Smooth muscle cell (in vitro differentiated cells): ENCODE data around the gene PDZRN3. TPM values are rescaled to one million over a fixed set of nuclear protein-coding genes. Genes with fewer than 3 reads are reported as not detected.

Experiments
- DNase-seq: peaks from one replicate; lab custom pipeline; 2025; ENCODE audit not compliant: unreplicated experiment; lab: John Stamatoyannopoulos, UW
- H2AFZ ChIP-seq: fragments of 200-600 bp; sonication (generic); 2 replicates; pipeline ENCODE4 v1.6.0; 2016; ENCODE audit warnings: antibody characterized with exemption, low read depth, mild to moderate bottlenecking
- H3F3A ChIP-seq: fragments of 200-600 bp; sonication (generic); 2 replicates; pipeline ENCODE4 v1.6.0; 2017; ENCODE audit warnings: antibody characterized with exemption, low read depth
- H3K27ac ChIP-seq: fragments of 200-600 bp; sonication (generic); 2 replicates; pipeline ENCODE4 v1.5.1; 2016; ENCODE audit warnings: low read depth, mild to moderate bottlenecking
- H3K27me3 ChIP-seq: fragments of 200-600 bp; sonication (generic); 2 replicates; pipeline ENCODE4 v1.6.1; 2016; ENCODE audit warnings: low read depth, mild to moderate bottlenecking
- H3K36me3 ChIP-seq: fragments of 200-600 bp; sonication (generic); 2 replicates; pipeline ENCODE4 v1.5.1; 2016; ENCODE audit warnings: low read depth
- H3K4me1 ChIP-seq: fragments of 200-600 bp; sonication (generic); 2 replicates; pipeline ENCODE4 v1.5.1; 2016; ENCODE audit warnings: low read depth
- H3K4me2 ChIP-seq: fragments of 200-600 bp; sonication (generic); 2 replicates; pipeline ENCODE4 v1.6.0; 2016; ENCODE audit warnings: mild to moderate bottlenecking
- H3K4me3 ChIP-seq: fragments of 200-600 bp; sonication (generic); 2 replicates; pipeline ENCODE4 v1.5.1; 2016; ENCODE audit warnings: mild to moderate bottlenecking
- H3K79me2 ChIP-seq: fragments of 200-600 bp; sonication (generic); 2 replicates; pipeline ENCODE4 v1.6.0; 2016; ENCODE audit warnings: low read depth, mild to moderate bottlenecking
- H3K9ac ChIP-seq: fragments of 200-600 bp; sonication (generic); 2 replicates; pipeline ENCODE4 v1.6.0; 2016; ENCODE audit warnings: low read depth
- H3K9me3 ChIP-seq: fragments of 200-600 bp; sonication (generic); replicated peaks from 2 replicates; pipeline ENCODE4 v1.5.1; 2016; ENCODE audit warnings: low read depth
- H4K20me1 ChIP-seq: fragments of 200-600 bp; sonication (generic); 2 replicates; pipeline ENCODE4 v1.6.0; 2016; ENCODE audit warnings: low read depth
- CTCF ChIP-seq: fragments of 200-600 bp; sonication (generic); IDR thresholded peaks from 2 replicates; pipeline ENCODE4 v1.5.1; 2017; ENCODE audit warnings: borderline replicate concordance, mild to moderate bottlenecking, antibody characterized with exemption; ENCODE audit not compliant: insufficient read depth, poor library complexity, severe bottlenecking
- WGBS: methylation state at CpG from one replicate; pipeline ENCODE4 v1.1.7; 2016; ENCODE audit warnings: low lambda C conversion rate; 5-methylcytosine and 5-hydroxymethylcytosine counted together
- polyA plus RNA-seq: library from polyadenylated mRNA; unstranded; fragments of >200 nt; fragmentation: Nextera tagmentation; extraction: Ambion mirVana; gene quantifications from 2 replicates; pipeline ENCODE4 v1.2.1, GENCODE V29; 2016
- total RNA-seq: library from RNA; depleted of rRNA; stranded (reverse); fragments of >200 nt; gene quantifications from 2 replicates; pipeline ENCODE4 v1.2.3, GENCODE V29; 2014

PDZRN3 gene
- total and polyA plus RNA-seq, 2 experiments from 2014 or later: 99.5 to 128 TPM

GRCh38 chr3:73604451-73604850, 20.3 kb downstream of the PDZRN3 start:
- TF ChIP-seq CTCF: no peak
- peak overlapping the region; percentile 93 for H3K27ac ChIP-seq

GRCh38 chr3:73603762-73604171, 21.0 kb downstream of the PDZRN3 start:
- no peak for TF ChIP-seq CTCF
- WGBS: 8% methylated on average over 1 of the region's 1 CpG
- peaks cover 36% of the 10 kb centered on the region for H3K4me1 ChIP-seq
- H3K27ac ChIP-seq: peak overlapping the region; percentile 93
- no peak overlapping the region for H3K4me3 ChIP-seq
- peaks cover 71% of the 10 kb centered on the region for H4K20me1 ChIP-seq
- H3K79me2 ChIP-seq: peaks cover 62% of the 10 kb centered on the region
- H3K9me3 ChIP-seq: no peaks in the 10 kb centered on the region
- no peak for DNase-seq
- H3K36me3 ChIP-seq: no peaks in the 10 kb centered on the region
- H3K27me3 ChIP-seq: no peaks in the 10 kb centered on the region
- H3K9ac ChIP-seq: no peak overlapping the region
- H2AFZ ChIP-seq: no peak overlapping the region
- peak overlapping the region; percentile 52 for H3K4me2 ChIP-seq
- peaks cover 57% of the 10 kb centered on the region for H3F3A ChIP-seq

More at GRCh38 chr3:73604451-73604850, 20.3 kb downstream of the PDZRN3 start:
- H2AFZ ChIP-seq: no peak overlapping the region
- 69% methylated on average over 3 of the region's 3 CpGs for WGBS
- H3K27me3 ChIP-seq: no peaks in the 10 kb centered on the region
- peaks cover 51% of the 10 kb centered on the region for H3F3A ChIP-seq
- H3K4me1 ChIP-seq: peaks cover 39% of the 10 kb centered on the region
- peaks cover 62% of the 10 kb centered on the region for H3K79me2 ChIP-seq
- H3K36me3 ChIP-seq: no peaks in the 10 kb centered on the region
- H3K9ac ChIP-seq: no peak overlapping the region
- peaks cover 74% of the 10 kb centered on the region for H4K20me1 ChIP-seq
- H3K9me3 ChIP-seq: no peaks in the 10 kb centered on the region
- H3K4me3 ChIP-seq: no peak overlapping the region
- H3K4me2 ChIP-seq: peak overlapping the region; percentile 35
- DNase-seq: no peak

- DNase-seq: no peak
- Histone ChIP-seq H4K20me1 (peaks cover 71% of the 10 kb centered on the region), H3K4me1 (peaks cover 38% of the 10 kb centered on the region), H3K9me3 (no peaks in the 10 kb centered on the region), H3K4me2 (peak overlapping the region; percentile 52), H3K9ac (no peak overlapping the region), H3F3A (peaks cover 58% of the 10 kb centered on the region), H3K27me3 (no peaks in the 10 kb centered on the region), H3K27ac (peak overlapping the region; percentile 93), H3K4me3 (no peak overlapping the region), H3K79me2 (peaks cover 63% of the 10 kb centered on the region), H3K36me3 (no peaks in the 10 kb centered on the region), H2AFZ (no peak overlapping the region)
- 10% methylated on average over 3 of the region's 3 CpGs for WGBS
- TF ChIP-seq CTCF: no peak
Observed at GRCh38 chr3:73602170-73602569, 22.6 kb downstream of the PDZRN3 start.

- Histone ChIP-seq H4K20me1 (peaks cover 73% of the 10 kb centered on the region), H3K4me3 (no peak overlapping the region), H3F3A (peaks cover 52% of the 10 kb centered on the region), H3K27me3 (no peaks in the 10 kb centered on the region), H3K27ac (peak overlapping the region; percentile 93), H3K36me3 (no peaks in the 10 kb centered on the region), H3K79me2 (peaks cover 63% of the 10 kb centered on the region), H3K9ac (peak overlapping the region; percentile 24), H2AFZ (no peak overlapping the region), H3K9me3 (no peaks in the 10 kb centered on the region), H3K4me1 (peaks cover 41% of the 10 kb centered on the region), H3K4me2 (peak overlapping the region; percentile 52)
- no peak for TF ChIP-seq CTCF
- 95% methylated on average over 2 of the region's 2 CpGs for WGBS
- no peak for DNase-seq
Observed at GRCh38 chr3:73601481-73601880, 23.3 kb downstream of the PDZRN3 start.
